Endothelial cell of umbilical vein (primary cell): ENCODE measurements around the gene TMEM121. TPM values are rescaled to one million over a fixed set of nuclear protein-coding genes. Genes with fewer than 3 reads are reported as not detected.

Experiments
- BruUV-seq: library from RNA; stranded (reverse); fragments of 400-500 nt; replicated peaks from 2 replicates; lab custom pipeline; 2021; lab: Mats Ljungman, UMichigan
- CTCF ChIA-PET: fragments of 300-600, 350-600 bp; sonication (Branson Sonifier 250); formaldehyde crosslinking; loops from one replicate; lab custom pipeline; 2021; ENCODE audit warnings: antibody characterized with exemption, inconsistent platforms; lab: Charles Lee
- POLR2A ChIA-PET: fragments of 300-600, 350-600 bp; sonication (Branson Sonifier 250); formaldehyde crosslinking; loops from one replicate; lab custom pipeline; 2021; ENCODE audit warnings: antibody characterized with exemption, inconsistent platforms; lab: Charles Lee
- DNase-seq: peaks from one replicate; pipeline ENCODE4 v3.0.0-alpha.2; 2011; ENCODE audit warnings: low read depth, low spot score
- FAIRE-seq: peaks from 2 replicates; lab custom pipeline; 2011; peaks lifted over from hg19 to GRCh38; lab: Jason Lieb, UNC
- H2AFZ ChIP-seq: 2 replicates; pipeline ENCODE4 v1.6.0; 2012; ENCODE audit warnings: low read depth, low read length, control low read depth, inconsistent platforms
- H3K27ac ChIP-seq: 2 replicates; pipeline ENCODE4 v1.5.1; 2011; ENCODE audit warnings: low read depth, mild to moderate bottlenecking, control low read depth, low read length, moderate library complexity; ENCODE audit not compliant: insufficient read depth
- H3K27me3 ChIP-seq, 2 experiments: 2 replicates each; pipeline versions ENCODE4 v1.6.0 to v1.6.1; 2011; ENCODE audit warnings: low read length in 2 of 2, mixed read lengths in 1 of 2; ENCODE audit not compliant: control insufficient read depth in 2 of 2, insufficient read depth in 2 of 2
- H3K36me3 ChIP-seq, 2 experiments: 2 replicates in 1 of 2; 3 replicates in 1 of 2; pipeline ENCODE4 v1.5.1; 2011; ENCODE audit warnings: low read length in 2 of 2, mild to moderate bottlenecking in 1 of 2, moderate library complexity in 1 of 2; ENCODE audit not compliant: control insufficient read depth in 2 of 2, insufficient read depth in 2 of 2; ENCODE audit errors: extremely low read depth in 1 of 2
- H3K4me1 ChIP-seq: 3 replicates; pipeline ENCODE4 v1.5.1; 2011; ENCODE audit warnings: mild to moderate bottlenecking, low read length; ENCODE audit not compliant: control insufficient read depth, insufficient read depth; ENCODE audit errors: extremely low read depth
- H3K4me2 ChIP-seq: 2 replicates; pipeline ENCODE4 v1.6.1; 2011; ENCODE audit warnings: low read length, control low read depth, mixed read lengths; ENCODE audit not compliant: insufficient read depth
- H3K4me3 ChIP-seq, 3 experiments: fragments of 200-600 bp in 1 of 3; sonication (generic), shearing (Covaris generic) in 1 of 3; replicated peaks in 1 of 3; 2 replicates each; pipeline ENCODE4 v1.5.1; 2011 to 2016; ENCODE audit warnings: control low read depth in 3 of 3, low read length in 3 of 3, mild to moderate bottlenecking in 2 of 3, inconsistent platforms in 1 of 3, low read depth in 1 of 3, moderate library complexity in 1 of 3; ENCODE audit not compliant: insufficient read depth in 1 of 3
- H3K79me2 ChIP-seq: 2 replicates; pipeline ENCODE4 v1.6.0; 2012; ENCODE audit warnings: low read length, inconsistent platforms; ENCODE audit not compliant: control insufficient read depth, insufficient read depth
- H3K9ac ChIP-seq: replicated peaks from 2 replicates; pipeline ENCODE3; 2011; ENCODE audit warnings: low read length, control low read depth; ENCODE audit not compliant: insufficient read depth; ENCODE audit errors: extremely low read depth
- H3K9me1 ChIP-seq: replicated peaks from 3 replicates; pipeline ENCODE4 v1.6.0; 2011; ENCODE audit warnings: mild to moderate bottlenecking, low read length; ENCODE audit not compliant: control insufficient read depth, insufficient read depth; ENCODE audit errors: extremely low read depth
- H3K9me3 ChIP-seq: replicated peaks from 2 replicates; pipeline ENCODE4 v1.5.1; 2012; ENCODE audit warnings: low read length, inconsistent platforms; ENCODE audit not compliant: control insufficient read depth, insufficient read depth
- H4K20me1 ChIP-seq: replicated peaks from 2 replicates; pipeline ENCODE3; 2011; ENCODE audit warnings: mild to moderate bottlenecking, low read length; ENCODE audit not compliant: control insufficient read depth, insufficient read depth; ENCODE audit errors: extremely low read depth
- EZH2 ChIP-seq: IDR thresholded peaks from 2 replicates; pipeline ENCODE4 v1.6.1; 2012; ENCODE audit warnings: borderline replicate concordance, low read depth, mild to moderate bottlenecking, moderate library complexity, low read length, inconsistent platforms; ENCODE audit not compliant: severe bottlenecking
- FOS ChIP-seq: IDR thresholded peaks from 2 replicates; pipeline ENCODE4 v1.6.1; 2011; ENCODE audit warnings: mild to moderate bottlenecking, low read length, moderate library complexity, borderline replicate concordance; ENCODE audit not compliant: insufficient read depth
- GATA2 ChIP-seq: IDR thresholded peaks from 2 replicates; pipeline ENCODE4 v1.7.0; 2011; ENCODE audit warnings: low read depth, mild to moderate bottlenecking, moderate library complexity, mixed read lengths, low read length; ENCODE audit not compliant: insufficient read length, insufficient read depth
- JUN ChIP-seq: IDR thresholded peaks from 2 replicates; pipeline ENCODE4 v1.6.1; 2011; ENCODE audit warnings: borderline replicate concordance, low read depth; ENCODE audit not compliant: insufficient read length, insufficient read depth
- MYC ChIP-seq: IDR thresholded peaks from one replicate; pipeline ENCODE4 v1.6.1; 2011; ENCODE audit warnings: mild to moderate bottlenecking, low read depth, low read length
- POLR2A ChIP-seq: IDR thresholded peaks from 2 replicates; pipeline ENCODE4 v1.6.1; 2012; ENCODE audit warnings: low read depth, mild to moderate bottlenecking, control low read depth, low read length
- POLR2AphosphoS5 ChIP-seq: IDR thresholded peaks from 2 replicates; pipeline ENCODE4 v1.6.1; 2012; ENCODE audit warnings: low read depth, mild to moderate bottlenecking, control low read depth, low read length, moderate library complexity; ENCODE audit not compliant: insufficient read depth
- dilution Hi-C: fragments of 300-500 bp; cut with MboI; formaldehyde crosslinking; loops from one replicate; pipeline ENCODE4 v1.15.0; 2019; ENCODE audit warnings: low sequenced_read_pairs; ENCODE audit not compliant: extremely low pct_ligation_motif_present
- intact Hi-C: fragments of 100-400 bp; cut with micrococcal nuclease; formaldehyde crosslinking; loops from one replicate; pipeline ENCODE4 v1.10.0; 2022
- polyA plus RNA-seq, 4 experiments: library from polyadenylated mRNA; depleted of rRNA in 3 of 4; stranded (reverse) in 3 of 4; unstranded in 1 of 4; fragments of >200 nt; gene quantifications; 2 replicates each; pipeline versions ENCODE4 v1.2.1 to v1.2.3, GENCODE V29; 2011 to 2012; ENCODE audit warnings: missing spikeins in 1 of 4
- total RNA-seq: library from RNA; stranded (reverse); gene quantifications from 2 replicates; pipeline ENCODE4 v1.2.3, GENCODE V29; 2021
- TF ChIP-seq, protein P1 (sequence below): IDR thresholded peaks from 2 replicates; pipeline ENCODE4 v1.6.1; 2011; ENCODE audit not compliant: insufficient read depth, insufficient read length
- TF ChIP-seq, protein P2 (sequence below), 2 donors: IDR thresholded peaks; 1 replicate in 1 of 2; 2 replicates in 1 of 2; pipeline ENCODE4 v1.5.1; 2011; ENCODE audit warnings: low read length in 2 of 2, mild to moderate bottlenecking in 2 of 2, moderate library complexity in 2 of 2, control low read depth in 1 of 2, inconsistent platforms in 1 of 2, low read depth in 1 of 2; ENCODE audit not compliant: insufficient read depth in 1 of 2; ENCODE audit errors: extremely low read depth in 1 of 2

TMEM121 gene
- total and polyA plus RNA-seq, 2 donors (not counting 3 experiments of a cell fraction or from before 2014, with no cell fraction given) = 4.8 to 7.7 TPM

DNA sequence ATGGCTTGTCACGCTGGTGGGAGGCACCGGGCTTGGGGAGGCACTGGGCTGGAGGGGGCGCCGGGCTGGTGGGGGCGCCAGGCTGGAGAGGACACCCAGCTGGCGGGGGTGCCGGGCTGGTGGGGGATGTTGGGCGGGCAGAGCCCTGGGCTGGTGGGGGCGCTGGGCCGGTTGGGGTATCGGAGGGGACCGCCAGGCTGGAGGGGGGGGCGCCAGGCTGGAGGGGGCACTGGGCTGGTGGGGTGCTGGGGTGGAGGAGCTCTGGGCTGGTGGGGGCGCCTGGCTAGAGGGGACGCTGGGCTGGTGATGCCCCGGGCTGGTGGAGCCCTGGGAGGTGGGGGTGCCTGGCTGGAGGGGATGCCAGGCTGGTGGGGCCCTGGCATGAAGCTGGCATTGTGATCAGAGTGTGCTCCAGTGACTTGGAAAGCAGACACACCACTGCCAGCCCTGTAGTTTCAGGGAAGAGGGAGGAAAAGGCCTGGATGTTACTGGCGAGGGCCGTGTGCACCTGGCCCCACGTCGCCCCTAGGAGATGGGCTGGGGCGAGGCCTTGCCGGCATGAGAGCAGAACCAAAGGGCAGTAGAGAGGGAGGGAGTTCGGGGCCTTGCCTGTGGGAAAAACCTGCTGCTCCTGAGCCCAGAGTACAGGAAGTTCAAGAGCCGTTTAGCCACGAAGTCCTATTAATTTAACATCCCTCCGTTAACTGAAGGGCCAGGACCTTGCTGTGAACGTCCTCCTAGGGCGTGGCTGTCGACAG is 22.3 kb upstream of the TMEM121 start:
- dilution Hi-C loops = no loop called here

More for the DNA sequence above, 22.3 kb upstream of the TMEM121 start:
- H3K79me2 ChIP-seq = no peaks in the 10 kb centered on the region
- no peaks in the 10 kb centered on the region for H3K9me1 ChIP-seq
- DNase-seq = no peak
- no peaks in the 10 kb centered on the region for H3K27me3 ChIP-seq
- no peak for TF ChIP-seq MYC
- TF ChIP-seq FOS = no peak
- TF ChIP-seq JUN = no peak
- no peak for TF ChIP-seq POLR2AphosphoS5
- no peak for TF ChIP-seq EZH2
- TF ChIP-seq, protein P1, sequence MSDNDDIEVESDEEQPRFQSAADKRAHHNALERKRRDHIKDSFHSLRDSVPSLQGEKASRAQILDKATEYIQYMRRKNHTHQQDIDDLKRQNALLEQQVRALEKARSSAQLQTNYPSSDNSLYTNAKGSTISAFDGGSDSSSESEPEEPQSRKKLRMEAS = no peak
- TF ChIP-seq, protein P2, sequence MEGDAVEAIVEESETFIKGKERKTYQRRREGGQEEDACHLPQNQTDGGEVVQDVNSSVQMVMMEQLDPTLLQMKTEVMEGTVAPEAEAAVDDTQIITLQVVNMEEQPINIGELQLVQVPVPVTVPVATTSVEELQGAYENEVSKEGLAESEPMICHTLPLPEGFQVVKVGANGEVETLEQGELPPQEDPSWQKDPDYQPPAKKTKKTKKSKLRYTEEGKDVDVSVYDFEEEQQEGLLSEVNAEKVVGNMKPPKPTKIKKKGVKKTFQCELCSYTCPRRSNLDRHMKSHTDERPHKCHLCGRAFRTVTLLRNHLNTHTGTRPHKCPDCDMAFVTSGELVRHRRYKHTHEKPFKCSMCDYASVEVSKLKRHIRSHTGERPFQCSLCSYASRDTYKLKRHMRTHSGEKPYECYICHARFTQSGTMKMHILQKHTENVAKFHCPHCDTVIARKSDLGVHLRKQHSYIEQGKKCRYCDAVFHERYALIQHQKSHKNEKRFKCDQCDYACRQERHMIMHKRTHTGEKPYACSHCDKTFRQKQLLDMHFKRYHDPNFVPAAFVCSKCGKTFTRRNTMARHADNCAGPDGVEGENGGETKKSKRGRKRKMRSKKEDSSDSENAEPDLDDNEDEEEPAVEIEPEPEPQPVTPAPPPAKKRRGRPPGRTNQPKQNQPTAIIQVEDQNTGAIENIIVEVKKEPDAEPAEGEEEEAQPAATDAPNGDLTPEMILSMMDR (IDR thresholded peaks at IDR 0.05; ENCODE audit: extremely low read depth in 1 of 2, insufficient read depth in 1 of 2, low read depth in 1 of 2, low read length in 2 of 2) = no peak
- TF ChIP-seq POLR2A = no peak
- no peak for TF ChIP-seq GATA2
- H3K9ac ChIP-seq = no peak overlapping the region
- no peak overlapping the region for H2AFZ ChIP-seq
- BruUV-seq = no TSS peak
- H3K9me3 ChIP-seq = no peaks in the 10 kb centered on the region
- ChIA-PET CTCF (no interaction called here), POLR2A (no interaction called here)
- no peak for FAIRE-seq
- intact Hi-C loops = no loop called here
- H4K20me1 ChIP-seq = no peaks in the 10 kb centered on the region
- H3K4me1 ChIP-seq = no peaks in the 10 kb centered on the region
- H3K4me3 ChIP-seq = no peak overlapping the region
- H3K27ac ChIP-seq = no peak overlapping the region
- H3K4me2 ChIP-seq = no peak overlapping the region
- no peaks in the 10 kb centered on the region for H3K36me3 ChIP-seq
